HG03108 (cell line): ENCODE results near the gene PLVAP.

Experiments
- ATAC-seq: cut with Tn5 transposase; IDR thresholded peaks from one replicate; pipeline ENCODE4 v1.9.1; 2021; ENCODE audit warnings: moderate library complexity; ENCODE audit not compliant: unreplicated experiment

The PLVAP gene

DNA sequence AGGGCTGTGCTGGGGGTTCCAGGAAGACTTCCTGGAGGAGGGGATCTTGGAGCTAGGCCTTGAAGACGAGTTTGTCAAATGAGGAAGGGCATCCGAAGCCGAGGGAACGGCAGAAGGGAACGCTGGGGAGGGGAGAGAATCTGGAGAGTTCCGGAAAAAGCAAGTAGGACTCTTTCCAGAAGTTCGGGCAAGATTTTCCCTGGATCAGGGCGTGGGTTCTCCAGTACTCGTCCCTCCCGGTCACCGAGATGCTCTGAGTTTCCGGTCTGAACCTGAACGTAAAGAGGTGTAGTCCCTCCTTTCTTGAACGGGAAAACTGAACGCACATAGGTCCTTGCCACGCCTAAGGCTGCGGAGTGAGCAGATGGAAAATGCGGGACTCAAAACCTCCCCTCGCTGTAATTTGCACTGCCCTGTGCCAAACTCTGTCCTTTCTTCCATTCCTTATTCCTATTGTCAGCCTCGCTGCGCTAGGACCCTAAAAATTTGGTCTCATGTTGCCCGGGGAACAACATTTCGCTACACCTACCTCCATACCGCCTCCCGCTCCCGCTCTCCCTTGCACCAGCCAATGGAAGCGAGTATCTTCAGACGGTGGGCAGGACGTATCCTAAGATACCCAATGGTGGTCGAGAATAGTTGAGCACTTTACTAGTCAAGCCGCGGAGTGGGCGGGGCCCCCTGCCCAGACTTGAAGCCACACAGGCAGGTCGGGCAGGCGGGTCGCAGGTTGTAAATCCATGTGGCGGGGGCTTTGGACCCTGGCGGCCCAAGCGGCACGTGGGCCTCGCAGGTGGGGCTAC, 40.1 kb downstream of the PLVAP start, which contains the start of gene GTPBP3:
GTPBP3 (plus strand) TSS at position 682 of the 803 bp plus-strand sequence; CDS start at position 741, 59 bp downstream.
- peak; percentile 72 for ATAC-seq

DNA sequence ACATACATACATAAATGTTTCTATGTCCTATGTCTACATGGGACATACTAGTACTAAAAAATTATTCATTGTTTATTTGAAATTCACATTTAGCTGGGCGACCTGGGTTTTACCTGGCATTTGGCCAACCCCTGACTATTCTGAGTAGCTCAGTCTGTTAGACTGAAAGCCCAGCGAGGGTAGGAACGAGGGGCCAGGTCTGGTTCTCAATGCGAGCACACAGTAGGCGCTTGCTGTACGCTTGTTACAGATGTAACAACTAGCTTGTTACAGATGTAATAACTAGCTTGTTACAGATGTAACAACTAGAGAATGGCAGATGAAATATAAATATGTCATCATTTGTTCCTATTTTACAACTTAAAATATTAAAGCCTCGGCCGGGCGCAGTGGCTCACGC, 41.6 kb downstream of the PLVAP start:
- no peak for ATAC-seq

- peak; percentile 44 for ATAC-seq
Measured at GRCh38 chr19:17334414-17335409, 42.4 kb downstream of the PLVAP start, which contains the start of gene ANO8. ANO8 (minus strand) TSS chr19:17334855; CDS start chr19:17334670, 185 bp downstream.

GRCh38 chr19:17333611-17334413, 43.3 kb downstream of the PLVAP start:
- no peak for ATAC-seq

DNA sequence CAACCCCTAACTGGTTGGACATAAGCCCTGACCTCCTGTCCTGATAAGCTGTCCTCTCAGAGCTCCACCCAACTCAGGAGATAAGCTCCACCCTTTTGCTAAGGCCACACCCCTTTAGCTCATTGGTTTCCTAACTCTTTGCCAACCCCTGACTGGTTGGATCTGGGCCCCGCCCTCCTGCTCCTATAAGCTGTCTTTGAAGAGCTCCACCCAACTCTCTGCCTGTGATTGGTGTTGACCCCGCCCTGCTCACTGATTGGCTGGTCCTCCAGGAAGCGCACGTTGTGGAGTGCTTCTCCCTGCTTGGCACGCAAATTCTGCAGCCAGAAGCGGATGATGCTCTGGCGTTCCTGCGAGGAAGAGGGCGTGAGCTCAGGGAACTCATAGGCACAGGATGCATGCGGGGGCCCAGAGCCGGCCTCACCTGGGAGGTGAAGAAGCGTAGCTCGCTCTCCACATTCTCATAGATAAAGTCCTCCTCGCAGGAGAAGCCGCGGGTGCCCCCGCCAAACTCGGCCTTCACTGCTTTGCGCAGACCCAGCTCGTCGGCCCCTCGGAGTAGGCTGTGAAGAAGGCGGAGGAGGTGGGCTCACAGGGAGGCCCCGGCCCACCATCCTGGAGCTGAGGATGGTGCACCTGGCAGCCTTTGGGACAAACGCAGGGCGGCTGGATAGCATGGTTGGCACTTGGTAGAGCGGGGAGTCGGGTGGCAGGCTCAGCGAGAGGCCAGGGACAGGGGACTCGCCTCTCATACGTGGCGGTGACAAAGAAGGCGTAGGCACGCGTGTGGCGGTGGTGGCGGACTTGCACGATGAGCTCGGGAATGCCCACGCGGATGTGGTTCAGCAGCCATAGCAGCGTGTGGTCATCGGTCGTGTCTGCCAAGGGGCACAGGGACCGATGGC, 44.2 kb downstream of the PLVAP start:
- no peak for ATAC-seq

DNA sequence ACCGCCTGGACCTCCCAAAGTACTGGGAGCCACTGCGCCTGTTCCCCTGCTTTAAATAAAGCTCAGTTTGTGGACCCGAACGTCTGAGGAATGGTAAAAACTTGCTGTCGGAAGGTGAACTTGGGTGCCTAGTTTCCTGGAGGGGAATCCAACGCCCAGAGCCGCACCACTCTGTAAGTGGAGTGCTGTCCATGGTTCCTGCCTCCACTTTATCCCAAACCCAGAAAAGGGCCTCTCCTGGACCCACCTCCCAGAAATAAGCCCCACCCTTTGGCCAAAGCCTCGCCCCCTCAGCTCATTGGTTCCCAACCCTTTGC, 44.8 kb downstream of the PLVAP start:
- ATAC-seq, result no peak

DNA sequence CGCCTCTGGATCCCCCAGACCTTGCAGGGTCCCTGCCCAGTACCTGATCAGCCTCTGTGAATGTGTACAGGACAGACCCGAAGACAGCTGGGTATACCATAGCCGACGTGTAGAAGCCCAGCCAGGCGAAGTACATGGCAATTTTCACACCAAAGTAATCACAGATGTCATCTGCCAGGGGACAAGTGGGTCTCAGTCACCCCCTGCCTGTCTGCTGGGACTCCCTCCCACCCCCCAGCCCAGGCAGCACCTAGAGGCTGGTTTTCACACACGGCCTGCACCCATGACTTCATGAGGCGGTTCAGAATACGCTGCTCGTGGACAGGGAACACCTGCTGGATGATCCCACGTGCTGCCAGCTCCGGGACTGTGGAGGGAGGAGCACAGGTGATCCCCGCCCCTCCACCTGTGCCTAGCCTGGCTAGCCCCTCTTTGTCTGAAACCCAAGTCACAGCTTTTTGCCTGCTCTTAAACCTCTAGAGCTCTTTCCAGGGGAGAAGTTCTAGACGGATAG, 46.0 kb downstream of the PLVAP start:
- no peak for ATAC-seq

DNA sequence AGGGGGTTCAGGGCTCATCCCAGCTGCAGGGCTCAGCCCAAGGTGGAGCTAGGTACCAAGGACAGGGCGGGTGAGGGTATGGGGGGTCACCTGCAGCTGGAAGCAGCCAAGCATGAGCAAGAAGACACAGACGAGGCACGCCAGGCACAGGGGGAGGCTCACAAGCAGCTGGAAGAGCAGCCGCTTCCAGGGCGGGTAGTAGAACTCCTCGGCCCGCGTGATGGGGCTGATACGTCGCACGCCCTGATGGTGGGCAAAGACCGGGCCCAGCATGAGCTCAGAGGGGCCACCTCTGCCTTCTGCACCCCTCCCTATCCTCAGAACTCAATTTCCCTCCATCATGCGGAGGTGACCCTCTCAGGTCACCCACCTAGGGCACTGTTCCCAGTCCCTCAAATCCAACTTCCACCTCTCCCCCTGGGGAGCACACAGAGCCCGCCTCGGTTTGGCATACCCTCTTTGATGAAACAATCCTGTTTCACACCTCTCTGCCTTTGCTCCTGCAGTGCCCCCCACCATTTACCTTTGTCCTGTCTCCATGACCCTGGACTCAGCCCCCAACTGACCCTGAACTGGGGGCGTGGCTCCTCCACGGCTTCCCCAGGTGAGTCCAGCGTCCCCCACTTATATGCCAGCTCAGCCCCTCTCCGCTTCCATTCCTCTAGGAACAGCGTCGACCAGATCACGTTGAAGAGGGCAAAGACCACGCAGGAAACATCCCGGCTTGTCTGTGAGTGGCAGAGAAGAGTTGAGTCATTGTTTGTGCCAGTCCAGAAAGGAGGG, 46.7 kb downstream of the PLVAP start:
- ATAC-seq, result no peak

GRCh38 chr19:17329366-17330261, 47.5 kb downstream of the PLVAP start:
- ATAC-seq, result no peak

DNA sequence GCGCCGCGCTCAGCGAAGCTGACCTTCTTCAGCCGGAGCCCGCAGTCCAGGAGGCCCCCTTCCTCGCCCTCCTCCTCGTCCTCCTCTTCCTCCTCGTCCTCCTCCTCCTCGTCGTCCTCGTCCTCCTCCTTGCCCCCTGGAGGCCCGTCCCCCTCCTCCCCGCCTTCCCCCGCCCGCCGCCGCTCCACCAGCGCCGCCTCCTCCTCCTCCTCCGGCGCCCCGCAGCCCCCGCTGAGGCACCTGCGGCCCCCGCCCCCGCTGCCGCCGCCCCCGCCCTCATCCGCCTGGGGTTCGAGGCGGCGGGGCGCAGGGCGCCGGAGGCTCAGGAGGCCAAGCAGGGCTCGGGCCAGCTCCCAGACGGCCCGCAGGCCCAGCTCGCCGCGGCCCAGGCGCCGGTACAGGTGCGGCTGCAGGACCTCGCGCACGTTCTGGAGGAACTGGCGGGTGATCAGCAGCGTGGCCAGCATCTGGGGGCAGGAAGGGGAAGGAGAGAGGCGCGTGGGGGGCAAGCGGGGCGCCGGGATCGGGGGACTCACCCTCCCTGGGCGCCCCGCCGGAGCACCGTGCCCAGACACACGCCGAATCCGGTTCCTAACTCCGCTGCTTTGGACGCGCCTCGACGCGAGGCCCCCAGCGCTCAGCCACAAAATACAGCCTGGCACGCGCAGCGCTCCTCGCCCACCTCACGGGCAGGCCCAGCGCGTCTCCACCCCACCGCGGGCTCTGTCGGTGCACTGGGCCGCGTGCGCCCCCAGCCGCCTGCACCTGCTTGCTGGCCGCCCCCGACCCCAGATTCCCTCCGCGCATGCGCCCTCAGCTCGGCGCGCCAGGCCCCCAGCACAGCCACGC, 48.4 kb downstream of the PLVAP start:
- no peak for ATAC-seq

DNA sequence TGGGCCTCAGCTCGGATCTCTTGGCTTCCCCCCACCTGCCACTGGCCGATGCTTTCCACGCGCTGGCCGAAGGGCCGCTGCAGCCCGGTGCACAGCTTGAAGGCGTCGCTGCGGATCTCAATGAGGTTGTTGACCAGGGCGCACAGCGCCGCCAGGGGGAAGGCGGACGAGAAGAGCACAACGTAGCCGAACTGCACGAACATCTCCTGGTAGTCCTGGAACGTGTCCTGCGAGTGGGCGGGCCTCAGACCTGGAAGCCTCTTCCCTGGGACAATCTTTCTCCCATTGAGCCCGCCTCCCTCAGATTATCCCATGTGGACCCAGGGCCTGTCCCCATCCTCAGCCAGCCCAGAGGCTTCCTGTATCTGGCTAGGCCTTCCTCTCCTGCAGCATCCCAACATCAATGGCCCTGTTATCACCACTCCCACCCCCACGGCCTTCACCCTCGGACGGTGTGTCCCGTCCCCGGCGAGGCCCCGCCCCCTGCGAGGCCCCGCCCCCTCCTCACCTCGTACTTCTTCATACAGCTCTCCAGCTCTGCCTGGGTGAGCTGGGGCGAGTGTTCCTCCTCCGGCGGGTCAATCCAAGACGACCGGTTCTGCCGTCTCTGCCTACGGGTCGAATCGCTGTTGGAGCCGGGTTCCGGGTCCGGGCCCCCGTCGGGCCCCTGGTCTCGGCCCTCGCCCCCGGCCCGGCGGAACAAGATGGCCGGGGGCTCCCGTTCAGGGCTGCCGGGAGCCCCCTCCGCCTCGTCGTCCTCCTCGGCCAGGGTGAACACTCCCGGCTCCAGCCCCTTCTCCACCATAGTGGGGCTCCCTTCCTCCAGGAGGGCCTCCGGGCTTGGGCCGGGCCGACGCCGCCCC, 49.3 kb downstream of the PLVAP start:
- no peak for ATAC-seq

GRCh38 chr19:17327068-17327653, 50.0 kb downstream of the PLVAP start:
- ATAC-seq, result no peak

DNA sequence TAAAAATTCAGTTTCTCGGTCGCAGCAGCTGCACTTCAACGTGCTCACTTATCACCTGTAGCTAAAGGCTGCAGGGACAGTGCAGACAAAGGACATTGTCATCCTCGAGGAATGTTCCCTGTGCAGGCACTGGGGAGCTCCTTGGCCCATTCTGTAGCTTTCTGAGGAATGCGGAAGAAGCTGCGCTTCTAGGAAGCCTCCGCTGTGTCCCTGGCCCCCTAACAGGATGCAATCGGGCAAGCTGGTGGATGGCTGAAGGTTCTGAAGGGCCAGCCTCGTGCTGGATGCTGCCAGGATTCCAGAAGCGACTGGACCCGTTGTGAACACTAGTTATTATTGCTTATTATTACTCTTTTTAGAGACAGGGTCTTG, 50.6 kb downstream of the PLVAP start:
- no peak for ATAC-seq

DNA sequence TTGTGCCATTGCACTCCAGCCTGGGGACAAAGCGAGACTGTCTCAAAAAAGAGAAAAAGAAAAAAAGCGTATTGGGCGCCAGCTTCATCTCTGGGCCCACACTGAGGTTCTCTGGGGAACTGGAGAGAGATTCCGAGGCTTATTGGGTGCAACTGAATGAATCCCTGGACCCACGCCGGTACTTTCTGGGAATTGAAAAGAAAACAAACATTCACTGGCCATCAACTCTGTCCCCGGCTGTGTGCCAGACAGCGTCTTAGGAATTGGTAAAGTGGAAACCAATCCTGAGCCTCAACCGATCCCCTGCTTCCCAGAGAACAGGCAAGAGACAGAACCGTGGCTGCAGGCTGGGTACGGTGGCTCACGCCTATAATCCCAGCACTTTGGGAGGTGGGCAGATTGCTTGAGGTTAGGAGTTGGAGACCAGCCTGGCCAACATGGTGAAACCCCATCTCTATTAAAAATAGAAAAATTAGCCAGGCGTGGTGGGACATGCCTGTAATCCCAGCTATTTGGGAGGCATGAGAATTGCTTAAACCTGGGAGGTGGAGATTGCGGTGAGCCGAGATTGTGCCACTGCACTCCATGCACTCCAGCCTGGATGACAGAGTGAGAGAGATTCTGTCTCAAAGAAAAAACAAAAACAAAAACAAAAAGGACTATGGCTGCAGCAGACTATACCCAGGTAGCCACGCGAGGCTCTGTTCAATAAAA, 51.1 kb downstream of the PLVAP start:
- ATAC-seq, result no peak

DNA sequence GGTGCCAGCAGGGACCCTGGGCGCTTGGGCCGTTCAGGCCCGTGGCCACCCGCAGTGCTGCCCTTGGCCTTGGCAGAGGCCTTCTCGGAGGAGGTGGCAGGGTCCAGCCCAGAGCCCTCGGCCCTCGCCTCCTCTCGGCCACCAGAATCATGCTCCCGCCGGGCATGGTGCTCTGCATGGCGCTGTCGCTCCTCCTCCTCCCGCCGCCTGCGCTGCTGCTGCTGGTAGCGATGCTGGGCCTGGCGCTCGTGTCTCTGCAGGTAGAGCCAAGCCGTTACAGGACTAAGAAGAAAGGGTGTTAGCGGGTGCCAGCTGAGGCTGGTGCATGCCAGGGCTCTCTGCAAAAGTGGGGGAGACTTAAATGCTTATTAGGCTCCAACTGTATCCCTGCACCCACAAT, 52.0 kb downstream of the PLVAP start:
- no peak for ATAC-seq
